Neural progenitor cell (in vitro differentiated cells): ENCODE data around the gene PLCXD3. TPM values are rescaled to one million over a fixed set of nuclear protein-coding genes. Genes with fewer than 3 reads are reported as not detected.
A peak's percentile ranks its signal among the peaks of the same experiment; 100 is the strongest.

Experiments
- DNase-seq: peaks from one replicate; pipeline ENCODE4 v3.0.0-alpha.2; 2016; ENCODE audit warnings: low spot score
- H2AFZ ChIP-seq: fragments of 200-600 bp; sonication (generic); replicated peaks from 2 replicates; pipeline ENCODE4 v1.6.1; 2016; ENCODE audit warnings: antibody characterized with exemption
- H3F3A ChIP-seq: fragments of 200-600 bp; sonication (generic); 2 replicates; pipeline ENCODE4 v1.6.1; 2016; ENCODE audit warnings: antibody characterized with exemption, low read depth
- H3K27ac ChIP-seq: fragments of 200-600 bp; sonication (generic); 2 replicates; pipeline ENCODE4 v1.5.1; 2016; ENCODE audit warnings: mild to moderate bottlenecking
- H3K27me3 ChIP-seq: fragments of 200-600 bp; sonication (generic); 2 replicates; pipeline ENCODE4 v1.6.1; 2016; ENCODE audit warnings: mild to moderate bottlenecking, moderate library complexity
- H3K36me3 ChIP-seq: fragments of 200-600 bp; sonication (generic); 2 replicates; pipeline ENCODE4 v1.5.1; 2016
- H3K4me1 ChIP-seq: fragments of 200-600 bp; sonication (generic); 2 replicates; pipeline ENCODE4 v1.6.1; 2016; ENCODE audit warnings: mixed run types
- H3K4me2 ChIP-seq: fragments of 200-600 bp; sonication (generic); 2 replicates; pipeline ENCODE4 v1.6.1; 2016
- H3K4me3 ChIP-seq: fragments of 200-600 bp; sonication (generic); 2 replicates; pipeline ENCODE4 v1.5.1; 2016
- H3K79me2 ChIP-seq: fragments of 200-600 bp; sonication (generic); 2 replicates; pipeline ENCODE4 v1.6.1; 2016; ENCODE audit warnings: low read depth
- H3K9ac ChIP-seq: fragments of 200-600 bp; sonication (generic); 2 replicates; pipeline ENCODE4 v1.6.1; 2016
- H3K9me3 ChIP-seq: fragments of 200-600 bp; sonication (generic); 2 replicates; pipeline ENCODE4 v1.5.1; 2016; ENCODE audit warnings: low read depth
- H4K20me1 ChIP-seq: fragments of 200-600 bp; sonication (generic); 2 replicates; pipeline ENCODE4 v1.6.1; 2016; ENCODE audit warnings: low read depth
- H3K27ac Mint-ChIP-seq: 3 replicates; pipeline ENCODE4 v1.8.0; 2021; ENCODE audit warnings: mixed read lengths
- H3K27me3 Mint-ChIP-seq: 2 replicates; pipeline ENCODE4 v1.8.0; 2022; ENCODE audit warnings: low read depth, mild to moderate bottlenecking, inconsistent platforms, moderate library complexity, mixed read lengths; ENCODE audit not compliant: insufficient read depth
- H3K36me3 Mint-ChIP-seq: 3 replicates; pipeline ENCODE4 v1.8.0; 2021; ENCODE audit warnings: mixed read lengths
- H3K4me1 Mint-ChIP-seq: 3 replicates; pipeline ENCODE4 v1.8.0; 2021; ENCODE audit warnings: mixed read lengths
- H3K4me3 Mint-ChIP-seq: 3 replicates; pipeline ENCODE4 v1.8.0; 2021; ENCODE audit warnings: mild to moderate bottlenecking, moderate library complexity, mixed read lengths
- H3K9me3 Mint-ChIP-seq: 3 replicates; pipeline ENCODE4 v1.8.0; 2020; ENCODE audit warnings: mixed read lengths
- CTCF ChIP-seq: fragments of 200-600 bp; sonication (generic); IDR thresholded peaks from 2 replicates; pipeline ENCODE4 v1.5.1; 2017; ENCODE audit warnings: antibody characterized with exemption, mild to moderate bottlenecking
- EZH2 ChIP-seq: fragments of 200-600 bp; sonication (generic); IDR thresholded peaks from 2 replicates; pipeline ENCODE4 v1.6.1; 2017; ENCODE audit warnings: antibody characterized with exemption, mild to moderate bottlenecking, moderate library complexity
- EZH2phosphoT487 ChIP-seq: fragments of 200-600 bp; sonication (generic); IDR thresholded peaks from 2 replicates; pipeline ENCODE4 v1.6.1; 2017; ENCODE audit warnings: antibody characterized with exemption
- total RNA-seq: library from RNA; depleted of rRNA; stranded (reverse); fragments of >200 nt; gene quantifications from 2 replicates; pipeline ENCODE4 v1.2.3, GENCODE V29; 2015; ENCODE audit warnings: low replicate concordance

PLCXD3 gene, protein sequence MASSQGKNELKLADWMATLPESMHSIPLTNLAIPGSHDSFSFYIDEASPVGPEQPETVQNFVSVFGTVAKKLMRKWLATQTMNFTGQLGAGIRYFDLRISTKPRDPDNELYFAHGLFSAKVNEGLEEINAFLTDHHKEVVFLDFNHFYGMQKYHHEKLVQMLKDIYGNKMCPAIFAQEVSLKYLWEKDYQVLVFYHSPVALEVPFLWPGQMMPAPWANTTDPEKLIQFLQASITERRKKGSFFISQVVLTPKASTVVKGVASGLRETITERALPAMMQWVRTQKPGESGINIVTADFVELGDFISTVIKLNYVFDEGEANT
- 0.09 TPM in 1 of 2 replicates, not detected in the other for total RNA-seq

GRCh38 chr5:41510176-41510831 is at the start of gene PLCXD3:
Gene PLCXD3, minus strand, starts transcription at chr5:41510601. Its CDS starts 75 bp downstream, at chr5:41510526.
- no peak within 1 kb of the TSS for H3K9ac ChIP-seq

GRCh38 chr5:41559184-41559583 is 48.8 kb upstream of the PLCXD3 start:
- Histone ChIP-seq H3K9me3 (no peaks in the 10 kb centered on the region), H3K36me3 (no peaks in the 10 kb centered on the region), H3K4me1 (no peaks in the 10 kb centered on the region), H3K4me2 (no peak overlapping the region), H4K20me1 (no peaks in the 10 kb centered on the region), H3K27ac (no peak overlapping the region), H3K9ac (no peak overlapping the region), H3K4me3 (no peak overlapping the region), H2AFZ (no peak overlapping the region), H3K27me3 (no peaks in the 10 kb centered on the region), H3F3A (no peaks in the 10 kb centered on the region), H3K79me2 (no peaks in the 10 kb centered on the region)
- TF ChIP-seq EZH2phosphoT487 (no peak), CTCF (no peak), EZH2 (no peak)
- Mint-ChIP-seq H3K9me3 (no peaks in the 10 kb centered on the region), H3K4me1 (no peaks in the 10 kb centered on the region), H3K27ac (no peak overlapping the region), H3K4me3 (no peak overlapping the region), H3K27me3 (no peaks in the 10 kb centered on the region), H3K36me3 (no peaks in the 10 kb centered on the region)
- no peak for DNase-seq

More at GRCh38 chr5:41510176-41510831, at the start of gene PLCXD3:
- H3K9me3 ChIP-seq, result no peaks in the 10 kb centered on the region
- Mint-ChIP-seq H3K4me1 (peaks cover 11% of the 10 kb centered on the region), H3K36me3 (no peaks in the 10 kb centered on the region), H3K27ac (no peak within 1 kb of the TSS), H3K4me3 (peak within 1 kb of the TSS; percentile 85), H3K9me3 (peaks cover 2% of the 10 kb centered on the region), H3K27me3 (peaks cover 34% of the 10 kb centered on the region)
- H2AFZ ChIP-seq, result peak within 1 kb of the TSS; percentile 70
- no peak within 1 kb of the TSS for H3K27ac ChIP-seq
- peak; percentile 74 for DNase-seq
- H3F3A ChIP-seq, result no peaks in the 10 kb centered on the region
- H3K79me2 ChIP-seq, result no peaks in the 10 kb centered on the region
- no peaks in the 10 kb centered on the region for H3K36me3 ChIP-seq
- peak within 1 kb of the TSS; percentile 53 for H3K4me3 ChIP-seq
- TF ChIP-seq CTCF (no peak), EZH2 (peak; percentile 55), EZH2phosphoT487 (peak; percentile 63)
- H3K4me2 ChIP-seq, result peak within 1 kb of the TSS; percentile 84
- H3K27me3 ChIP-seq, result peaks cover 78% of the 10 kb centered on the region
- peaks cover 6% of the 10 kb centered on the region for H3K4me1 ChIP-seq
- peaks cover 5% of the 10 kb centered on the region for H4K20me1 ChIP-seq

- H3K4me3 Mint-ChIP-seq, result no peak overlapping the region
- Histone ChIP-seq H3K4me2 (no peak overlapping the region), H4K20me1 (no peaks in the 10 kb centered on the region), H3K27ac (no peak overlapping the region), H3F3A (no peaks in the 10 kb centered on the region), H3K36me3 (no peaks in the 10 kb centered on the region), H3K9me3 (no peaks in the 10 kb centered on the region), H3K4me3 (no peak overlapping the region), H3K27me3 (no peaks in the 10 kb centered on the region), H3K79me2 (no peaks in the 10 kb centered on the region), H3K9ac (no peak overlapping the region), H2AFZ (no peak overlapping the region), H3K4me1 (no peaks in the 10 kb centered on the region)
- H3K4me1 Mint-ChIP-seq, result no peaks in the 10 kb centered on the region
- H3K27me3 Mint-ChIP-seq, result no peaks in the 10 kb centered on the region
- no peak for DNase-seq
- no peak overlapping the region for H3K27ac Mint-ChIP-seq
- no peaks in the 10 kb centered on the region for H3K36me3 Mint-ChIP-seq
- H3K9me3 Mint-ChIP-seq, result no peaks in the 10 kb centered on the region
- TF ChIP-seq EZH2phosphoT487 (no peak), EZH2 (no peak), CTCF (no peak)
Observed at GRCh38 chr5:41558295-41558694, 47.9 kb upstream of the PLCXD3 start.
